ENCODE measurements around the gene MEN1. TPM values are rescaled to one million over a fixed set of nuclear protein-coding genes. Genes with fewer than 3 reads are reported as not detected.

MEN1 gene
- total RNA-seq, 1 experiment from 2014 or later, result 29.2 TPM

DNA sequence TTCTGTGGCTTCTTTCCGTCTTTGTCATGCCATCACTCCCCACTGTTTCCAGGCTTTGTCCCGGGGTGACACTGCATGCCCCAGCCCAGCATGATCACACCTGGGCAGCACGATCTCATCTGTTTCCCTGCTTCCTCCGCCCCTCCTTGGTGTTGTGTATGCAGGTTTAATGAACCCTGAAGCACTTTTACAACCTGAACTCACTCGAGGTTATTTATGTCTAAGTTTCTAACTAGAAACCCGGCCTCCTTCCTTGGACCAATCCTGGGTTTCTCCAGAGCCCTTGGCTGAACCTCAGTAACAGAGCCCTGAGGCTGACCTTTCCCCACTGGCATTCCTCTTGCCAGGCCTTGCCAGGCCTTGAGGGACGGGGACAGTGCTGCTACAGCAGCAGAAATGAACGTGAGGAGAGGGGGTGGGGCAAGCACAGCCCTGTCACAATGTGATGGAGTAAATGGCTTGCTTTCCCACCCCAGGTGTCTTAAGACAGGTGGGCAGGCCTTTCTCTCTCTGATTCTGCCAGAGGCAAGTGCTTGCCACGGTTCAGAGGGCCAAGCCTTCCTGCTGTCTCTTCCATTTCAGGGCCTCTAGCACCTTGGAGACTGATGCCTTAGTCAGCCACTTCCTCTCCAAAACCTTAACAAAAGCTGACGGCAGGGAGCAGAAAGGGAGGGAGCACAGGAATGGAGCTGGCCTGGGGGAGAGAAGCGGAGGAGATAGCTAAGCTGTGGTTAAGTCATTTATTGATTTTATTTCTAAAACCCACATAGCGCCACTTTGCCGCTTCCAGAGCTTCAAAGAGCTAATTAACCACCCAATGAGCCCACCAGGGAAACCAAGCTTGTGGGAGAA is 47.5 kb downstream of the MEN1 start:
- CTCF ChIA-PET, result interaction anchor here (0.7 kb wide), 3 partner anchors 21 to 327 kb away, joined by 3 read pairs; no protein-coding TSS in a partner anchor
- H3K4me3 Mint-ChIP-seq (ENCODE audit: unreplicated experiment), result no peak overlapping the region
- H3K9me3 Mint-ChIP-seq (ENCODE audit: unreplicated experiment), result no peaks in the 10 kb centered on the region
- H3K27ac Mint-ChIP-seq (ENCODE audit: low read depth, unreplicated experiment), result no peak overlapping the region
- intact Hi-C loops (cut with micrococcal nuclease), result no loop called here
- H3K36me3 Mint-ChIP-seq (ENCODE audit: insufficient read depth, unreplicated experiment), result peaks cover 59% of the 10 kb centered on the region
- TF ChIP-seq, protein P1, sequence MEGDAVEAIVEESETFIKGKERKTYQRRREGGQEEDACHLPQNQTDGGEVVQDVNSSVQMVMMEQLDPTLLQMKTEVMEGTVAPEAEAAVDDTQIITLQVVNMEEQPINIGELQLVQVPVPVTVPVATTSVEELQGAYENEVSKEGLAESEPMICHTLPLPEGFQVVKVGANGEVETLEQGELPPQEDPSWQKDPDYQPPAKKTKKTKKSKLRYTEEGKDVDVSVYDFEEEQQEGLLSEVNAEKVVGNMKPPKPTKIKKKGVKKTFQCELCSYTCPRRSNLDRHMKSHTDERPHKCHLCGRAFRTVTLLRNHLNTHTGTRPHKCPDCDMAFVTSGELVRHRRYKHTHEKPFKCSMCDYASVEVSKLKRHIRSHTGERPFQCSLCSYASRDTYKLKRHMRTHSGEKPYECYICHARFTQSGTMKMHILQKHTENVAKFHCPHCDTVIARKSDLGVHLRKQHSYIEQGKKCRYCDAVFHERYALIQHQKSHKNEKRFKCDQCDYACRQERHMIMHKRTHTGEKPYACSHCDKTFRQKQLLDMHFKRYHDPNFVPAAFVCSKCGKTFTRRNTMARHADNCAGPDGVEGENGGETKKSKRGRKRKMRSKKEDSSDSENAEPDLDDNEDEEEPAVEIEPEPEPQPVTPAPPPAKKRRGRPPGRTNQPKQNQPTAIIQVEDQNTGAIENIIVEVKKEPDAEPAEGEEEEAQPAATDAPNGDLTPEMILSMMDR (IDR thresholded peaks at IDR 0.05; ENCODE audit: unreplicated experiment), result no peak
- POLR2A ChIA-PET, result interaction anchor here (0.7 to 6.8 kb wide), 2 partner anchors 12 to 169 kb away, joined by 3 to 86 read pairs; partner anchors contain the start of gene SF1
- no peaks in the 10 kb centered on the region for H3K4me1 Mint-ChIP-seq (ENCODE audit: insufficient read depth, unreplicated experiment)
- BruUV-seq (replicated peaks), result no TSS peak
- DNase-seq (ENCODE audit: unreplicated experiment), result no peak
- no peaks in the 10 kb centered on the region for H3K27me3 Mint-ChIP-seq (ENCODE audit: insufficient read depth, unreplicated experiment)

DNA sequence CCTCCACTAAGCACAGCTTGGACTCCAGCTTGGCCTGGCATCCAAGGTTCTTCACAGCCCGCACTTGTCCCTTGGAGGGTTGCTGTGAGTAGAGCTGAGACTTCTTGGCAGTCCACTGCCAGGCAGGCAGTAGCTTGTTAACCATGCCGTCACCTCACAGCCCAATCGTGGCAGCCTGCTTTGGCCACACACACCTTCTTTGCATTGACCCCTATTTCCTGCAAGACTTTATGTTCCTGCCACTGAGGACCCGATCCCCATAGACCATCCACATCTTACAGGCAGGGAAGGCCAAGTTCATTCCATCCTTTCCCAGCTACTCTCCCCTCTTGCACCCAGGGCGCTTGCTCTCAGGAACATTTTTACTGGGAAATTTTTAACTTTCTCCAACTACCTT is 48.1 kb downstream of the MEN1 start:
- no peak overlapping the region for H3K4me3 Mint-ChIP-seq (ENCODE audit: unreplicated experiment)
- H3K4me1 Mint-ChIP-seq (ENCODE audit: insufficient read depth, unreplicated experiment), result no peaks in the 10 kb centered on the region
- no TSS peak for BruUV-seq (replicated peaks)
- TF ChIP-seq, protein P1 (IDR thresholded peaks at IDR 0.05; ENCODE audit: unreplicated experiment), result no peak
- H3K9me3 Mint-ChIP-seq (ENCODE audit: unreplicated experiment), result no peaks in the 10 kb centered on the region
- no peaks in the 10 kb centered on the region for H3K27me3 Mint-ChIP-seq (ENCODE audit: insufficient read depth, unreplicated experiment)
- intact Hi-C loops (cut with micrococcal nuclease), result no loop called here
- DNase-seq (ENCODE audit: unreplicated experiment), result no peak
- ChIA-PET CTCF (interaction anchor here (0.7 kb wide), 1 partner anchor 327 kb away, joined by 3 read pairs; no protein-coding TSS in a partner anchor), POLR2A (interaction anchor here (0.6 to 6.8 kb wide), 2 partner anchors 13 to 252 kb away, joined by 3 to 86 read pairs; partner anchors contain the start of gene SF1)
- no peak overlapping the region for H3K27ac Mint-ChIP-seq (ENCODE audit: low read depth, unreplicated experiment)
- peaks cover 53% of the 10 kb centered on the region for H3K36me3 Mint-ChIP-seq (ENCODE audit: insufficient read depth, unreplicated experiment)

DNA sequence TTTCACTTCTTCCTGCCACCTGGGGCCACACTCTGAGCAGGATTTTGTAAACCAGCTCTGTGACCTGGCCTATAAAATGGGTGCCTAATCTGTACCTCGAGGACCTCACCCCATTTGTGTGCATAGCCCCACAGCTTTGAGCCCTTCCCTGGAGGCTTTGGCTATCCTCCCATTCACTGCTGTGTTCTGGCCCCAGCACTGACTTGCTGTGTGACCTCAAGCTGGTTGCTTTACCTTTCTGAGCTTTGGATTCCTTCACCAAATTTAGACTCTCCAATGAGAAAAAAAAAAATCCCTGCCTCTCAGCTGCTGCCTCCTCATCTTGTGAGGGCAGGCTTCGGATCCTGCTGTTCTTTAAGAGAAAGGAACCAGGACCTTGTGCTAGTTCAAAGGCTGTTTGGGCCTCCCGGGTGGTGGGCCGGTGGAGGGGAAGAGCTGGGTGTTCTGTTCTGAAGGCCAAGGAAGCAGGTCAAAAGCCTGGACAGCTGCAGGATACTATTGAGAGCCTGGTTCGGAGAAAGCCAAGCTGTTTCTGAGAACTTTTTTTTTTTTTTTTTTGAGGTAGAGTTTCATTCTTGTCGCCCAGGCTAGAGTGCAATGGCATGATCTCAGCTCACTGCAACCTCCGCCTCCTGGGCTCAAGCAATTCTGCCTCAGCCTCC is 49.5 kb downstream of the MEN1 start:
- TF ChIP-seq, protein P1 (IDR thresholded peaks at IDR 0.05; ENCODE audit: unreplicated experiment), result no peak
- Mint-ChIP-seq H3K4me3 (ENCODE audit: unreplicated experiment) (no peak overlapping the region), H3K27ac (ENCODE audit: low read depth, unreplicated experiment) (no peak overlapping the region)

More for the DNA sequence above, 49.5 kb downstream of the MEN1 start:
- peaks cover 39% of the 10 kb centered on the region for H3K36me3 Mint-ChIP-seq (ENCODE audit: insufficient read depth, unreplicated experiment)
- ChIA-PET CTCF (interaction anchor here (0.7 to 1.8 kb wide), 4 partner anchors 10 to 72 kb away, joined by 3 to 5 read pairs (median 4); no protein-coding TSS in a partner anchor), POLR2A (interaction anchor here (0.9 to 6.8 kb wide), 2 partner anchors 14 to 83 kb away, joined by 4 to 86 read pairs; partner anchors contain the start of gene SF1)
- intact Hi-C loops (cut with micrococcal nuclease), result no loop called here
- no peak for DNase-seq (ENCODE audit: unreplicated experiment)
- no peaks in the 10 kb centered on the region for H3K9me3 Mint-ChIP-seq (ENCODE audit: unreplicated experiment)
- H3K27me3 Mint-ChIP-seq (ENCODE audit: insufficient read depth, unreplicated experiment), result no peaks in the 10 kb centered on the region
- no TSS peak for BruUV-seq (replicated peaks)
- H3K4me1 Mint-ChIP-seq (ENCODE audit: insufficient read depth, unreplicated experiment), result no peaks in the 10 kb centered on the region
